Endothelial cell of hepatic sinusoid (primary cell): Measurements from ENCODE around the gene PCDHA11.
"Not testable (repeated sequence)": the region's sequence is repeated elsewhere in the genome, so short reads cannot be mapped to it uniquely, and the experiment has no call there.

Experiments
- in situ Hi-C: cut with HindIII; loops from 2 replicates; pipeline ENCODE4 v1.10.0; 2017; ENCODE audit warnings: low sequenced_read_pairs

PCDHA11 gene, protein sequence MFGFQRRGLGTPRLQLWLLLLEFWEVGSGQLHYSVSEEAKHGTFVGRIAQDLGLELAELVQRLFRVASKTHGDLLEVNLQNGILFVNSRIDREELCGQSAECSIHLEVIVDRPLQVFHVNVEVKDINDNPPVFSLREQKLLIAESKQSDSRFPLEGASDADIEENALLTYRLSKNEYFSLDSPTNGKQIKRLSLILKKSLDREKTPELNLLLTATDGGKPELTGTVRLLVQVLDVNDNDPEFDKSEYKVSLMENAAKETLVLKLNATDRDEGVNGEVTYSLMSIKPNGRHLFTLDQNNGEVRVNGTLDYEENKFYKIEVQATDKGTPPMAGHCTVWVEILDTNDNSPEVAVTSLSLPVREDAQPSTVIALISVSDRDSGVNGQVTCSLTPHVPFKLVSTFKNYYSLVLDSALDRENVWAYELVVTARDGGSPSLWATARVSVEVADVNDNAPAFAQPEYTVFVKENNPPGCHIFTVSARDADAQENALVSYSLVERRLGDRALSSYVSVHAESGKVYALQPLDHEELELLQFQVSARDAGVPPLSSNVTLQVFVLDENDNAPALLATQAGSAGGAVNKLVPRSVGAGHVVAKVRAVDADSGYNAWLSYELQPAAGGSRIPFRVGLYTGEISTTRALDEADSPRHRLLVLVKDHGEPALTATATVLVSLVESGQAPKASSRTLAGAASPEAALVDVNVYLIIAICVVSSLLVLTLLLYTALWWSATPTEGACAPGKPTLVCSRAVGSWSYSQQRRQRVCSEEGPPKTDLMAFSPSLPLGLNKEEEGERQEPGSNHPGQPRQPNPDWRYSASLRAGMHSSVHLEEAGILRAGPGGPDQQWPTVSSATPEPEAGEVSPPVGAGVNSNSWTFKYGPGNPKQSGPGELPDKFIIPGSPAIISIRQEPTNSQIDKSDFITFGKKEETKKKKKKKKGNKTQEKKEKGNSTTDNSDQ

DNA sequence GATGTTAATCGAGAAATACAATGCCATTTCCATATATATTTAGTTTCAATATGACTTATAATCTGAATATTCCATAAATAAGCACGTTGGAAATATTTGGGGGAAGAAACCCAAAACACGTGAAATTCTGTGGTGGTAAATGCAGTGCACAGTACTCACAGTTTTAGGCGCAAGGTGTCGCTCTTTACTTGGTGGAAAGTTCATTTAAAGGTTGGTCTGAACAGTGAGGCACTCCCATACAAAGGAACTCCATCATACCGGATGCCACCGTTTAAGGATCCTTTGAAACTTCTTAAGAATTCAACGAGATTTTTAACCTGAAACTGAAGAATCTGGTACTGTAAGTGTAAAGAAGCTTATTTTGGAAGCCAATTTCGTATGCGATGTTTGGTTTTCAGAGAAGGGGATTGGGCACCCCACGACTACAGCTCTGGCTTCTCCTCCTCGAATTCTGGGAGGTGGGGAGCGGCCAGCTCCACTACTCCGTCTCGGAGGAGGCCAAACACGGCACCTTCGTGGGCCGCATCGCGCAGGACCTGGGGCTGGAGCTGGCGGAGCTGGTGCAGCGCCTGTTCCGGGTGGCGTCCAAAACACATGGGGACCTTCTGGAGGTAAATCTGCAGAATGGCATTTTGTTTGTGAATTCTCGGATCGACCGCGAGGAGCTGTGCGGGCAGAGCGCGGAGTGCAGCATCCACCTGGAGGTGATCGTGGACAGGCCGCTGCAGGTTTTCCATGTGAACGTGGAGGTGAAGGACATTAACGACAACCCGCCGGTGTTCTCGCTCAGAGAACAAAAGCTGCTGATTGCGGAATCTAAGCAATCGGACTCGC, at the start of gene PCDHA11:
Gene PCDHA11 (plus strand): TSS at position 237 of the 834 bp plus-strand sequence. CDS start 147 bp downstream, at position 384.
- in situ Hi-C loops, result no loop called here

DNA sequence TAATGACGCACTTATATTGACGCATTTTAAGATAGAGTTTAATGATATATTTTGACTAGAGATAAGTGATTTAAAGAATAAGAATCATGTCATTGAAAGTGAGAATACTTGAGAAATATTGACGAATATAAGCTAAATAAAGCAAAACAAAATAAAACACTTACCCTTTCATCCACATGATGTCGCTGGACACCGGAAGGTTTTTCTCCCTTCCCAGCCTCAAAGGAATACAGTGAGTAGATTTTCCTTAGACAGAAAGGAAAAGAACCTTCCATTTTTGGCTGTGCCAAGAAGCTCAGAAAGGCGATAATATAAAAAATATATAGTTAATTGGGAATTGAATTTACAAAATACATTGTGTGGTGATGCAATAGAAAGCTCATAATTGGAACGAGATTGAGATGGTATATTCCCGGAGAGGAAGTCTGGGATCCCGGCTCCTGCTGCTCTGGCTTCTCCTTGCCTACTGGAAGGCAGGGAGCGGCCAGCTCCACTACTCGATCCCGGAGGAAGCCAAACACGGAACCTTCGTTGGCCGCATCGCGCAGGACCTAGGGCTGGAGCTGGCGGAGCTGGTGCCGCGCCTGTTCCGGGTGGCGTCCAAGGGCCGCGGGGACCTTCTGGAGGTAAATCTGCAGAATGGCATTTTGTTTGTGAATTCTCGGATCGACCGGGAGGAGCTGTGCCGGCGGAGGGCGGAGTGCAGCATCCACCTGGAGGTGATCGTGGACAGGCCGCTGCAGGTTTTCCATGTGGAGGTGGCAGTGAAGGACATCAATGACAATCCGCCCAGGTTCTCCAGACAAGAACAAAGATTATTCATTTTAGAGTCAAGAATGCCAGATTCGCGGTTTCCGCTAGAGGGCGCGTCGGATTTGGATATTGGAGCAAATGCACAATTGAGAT, 47.1 kb upstream of the PCDHA11 start, which contains the start of gene PCDHA5:
Gene PCDHA5 (plus strand): TSS at position 239 of the 906 bp plus-strand sequence.
- in situ Hi-C loops, result no loop called here

DNA sequence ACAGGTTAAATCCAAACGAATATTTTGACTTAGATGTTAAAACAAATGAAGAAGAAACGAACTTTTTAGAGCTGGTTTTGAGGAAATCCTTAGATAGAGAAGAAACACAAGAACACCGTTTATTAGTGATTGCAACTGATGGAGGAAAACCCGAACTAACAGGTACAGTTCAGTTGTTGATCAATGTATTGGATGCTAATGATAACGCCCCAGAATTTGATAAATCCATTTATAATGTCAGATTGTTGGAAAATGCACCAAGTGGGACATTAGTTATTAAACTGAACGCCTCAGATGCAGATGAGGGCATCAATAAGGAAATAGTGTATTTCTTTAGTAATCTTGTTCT, 46.5 kb upstream of the PCDHA11 start:
- in situ Hi-C loops, result no loop called here

DNA sequence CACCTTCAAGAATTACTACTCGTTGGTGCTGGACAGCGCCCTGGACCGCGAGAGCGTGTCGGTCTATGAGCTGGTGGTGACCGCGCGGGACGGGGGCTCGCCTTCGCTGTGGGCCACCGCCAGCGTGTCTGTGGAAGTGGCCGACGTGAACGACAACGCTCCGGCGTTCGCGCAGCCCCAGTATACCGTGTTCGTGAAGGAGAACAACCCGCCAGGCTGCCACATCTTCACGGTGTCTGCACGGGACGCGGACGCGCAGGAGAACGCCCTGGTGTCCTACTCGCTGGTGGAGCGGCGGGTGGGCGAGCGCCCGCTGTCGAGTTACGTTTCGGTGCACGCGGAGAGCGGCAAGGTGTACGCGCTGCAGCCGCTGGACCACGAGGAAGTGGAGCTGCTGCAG, 45.8 kb upstream of the PCDHA11 start:
- in situ Hi-C loops, result not testable (repeated sequence)

DNA sequence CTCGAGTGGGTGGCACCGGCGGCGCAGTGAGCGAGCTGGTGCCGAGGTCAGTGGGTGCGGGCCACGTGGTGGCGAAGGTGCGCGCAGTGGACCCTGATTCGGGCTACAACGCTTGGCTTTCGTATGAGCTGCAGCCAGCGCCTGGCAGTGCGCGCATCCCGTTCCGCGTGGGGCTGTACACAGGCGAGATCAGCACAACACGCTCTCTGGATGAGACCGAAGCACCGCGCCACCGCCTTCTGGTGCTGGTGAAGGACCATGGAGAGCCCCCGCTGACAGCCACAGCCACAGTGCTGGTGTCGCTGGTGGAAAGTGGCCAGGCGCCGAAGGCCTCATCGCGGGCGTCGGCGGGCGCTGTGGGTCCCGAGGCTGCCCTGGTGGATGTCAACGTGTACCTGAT, 45.3 kb upstream of the PCDHA11 start:
- in situ Hi-C loops, result no loop called here

DNA sequence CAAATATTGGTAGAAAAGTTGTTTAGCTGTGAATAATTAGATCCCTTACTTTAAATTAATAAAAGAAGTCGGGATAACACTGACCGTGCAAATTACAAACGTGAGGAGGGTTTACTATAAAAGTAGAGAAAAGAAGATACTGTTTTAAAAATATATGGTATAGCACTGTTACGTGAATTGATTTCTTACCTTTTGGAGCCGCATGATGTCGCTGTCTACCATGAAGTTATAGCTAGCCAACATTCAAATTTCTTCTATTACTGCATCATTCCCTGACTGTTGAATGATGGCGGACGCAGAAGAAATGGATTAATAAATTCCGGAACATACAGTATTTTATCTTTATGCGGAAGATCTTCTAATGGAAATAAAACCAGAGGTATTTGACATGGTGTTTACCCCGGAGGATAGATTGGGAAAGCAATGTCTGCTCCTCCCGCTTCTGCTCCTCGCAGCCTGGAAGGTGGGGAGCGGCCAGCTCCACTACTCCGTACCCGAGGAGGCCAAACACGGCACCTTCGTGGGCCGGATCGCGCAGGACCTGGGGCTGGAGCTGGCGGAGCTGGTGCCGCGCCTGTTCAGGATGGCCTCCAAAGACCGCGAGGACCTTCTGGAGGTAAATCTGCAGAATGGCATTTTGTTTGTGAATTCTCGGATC, 40.9 kb upstream of the PCDHA11 start, which contains the start of gene PCDHA6:
Gene PCDHA6 (plus strand): TSS at position 257 of the 658 bp plus-strand sequence. CDS start 132 bp downstream, at position 389.
- in situ Hi-C loops, result no loop called here

DNA sequence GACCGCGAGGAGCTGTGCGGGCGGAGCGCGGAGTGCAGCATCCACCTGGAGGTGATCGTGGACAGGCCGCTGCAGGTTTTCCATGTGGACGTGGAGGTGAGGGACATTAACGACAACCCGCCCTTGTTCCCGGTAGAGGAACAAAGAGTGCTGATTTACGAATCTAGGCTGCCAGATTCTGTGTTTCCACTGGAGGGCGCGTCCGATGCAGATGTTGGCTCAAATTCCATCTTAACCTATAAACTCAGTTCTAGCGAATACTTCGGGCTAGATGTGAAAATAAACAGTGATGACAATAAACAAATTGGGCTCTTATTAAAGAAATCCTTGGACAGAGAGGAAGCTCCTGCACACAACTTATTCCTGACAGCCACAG, 40.4 kb upstream of the PCDHA11 start:
- in situ Hi-C loops, result no loop called here

DNA sequence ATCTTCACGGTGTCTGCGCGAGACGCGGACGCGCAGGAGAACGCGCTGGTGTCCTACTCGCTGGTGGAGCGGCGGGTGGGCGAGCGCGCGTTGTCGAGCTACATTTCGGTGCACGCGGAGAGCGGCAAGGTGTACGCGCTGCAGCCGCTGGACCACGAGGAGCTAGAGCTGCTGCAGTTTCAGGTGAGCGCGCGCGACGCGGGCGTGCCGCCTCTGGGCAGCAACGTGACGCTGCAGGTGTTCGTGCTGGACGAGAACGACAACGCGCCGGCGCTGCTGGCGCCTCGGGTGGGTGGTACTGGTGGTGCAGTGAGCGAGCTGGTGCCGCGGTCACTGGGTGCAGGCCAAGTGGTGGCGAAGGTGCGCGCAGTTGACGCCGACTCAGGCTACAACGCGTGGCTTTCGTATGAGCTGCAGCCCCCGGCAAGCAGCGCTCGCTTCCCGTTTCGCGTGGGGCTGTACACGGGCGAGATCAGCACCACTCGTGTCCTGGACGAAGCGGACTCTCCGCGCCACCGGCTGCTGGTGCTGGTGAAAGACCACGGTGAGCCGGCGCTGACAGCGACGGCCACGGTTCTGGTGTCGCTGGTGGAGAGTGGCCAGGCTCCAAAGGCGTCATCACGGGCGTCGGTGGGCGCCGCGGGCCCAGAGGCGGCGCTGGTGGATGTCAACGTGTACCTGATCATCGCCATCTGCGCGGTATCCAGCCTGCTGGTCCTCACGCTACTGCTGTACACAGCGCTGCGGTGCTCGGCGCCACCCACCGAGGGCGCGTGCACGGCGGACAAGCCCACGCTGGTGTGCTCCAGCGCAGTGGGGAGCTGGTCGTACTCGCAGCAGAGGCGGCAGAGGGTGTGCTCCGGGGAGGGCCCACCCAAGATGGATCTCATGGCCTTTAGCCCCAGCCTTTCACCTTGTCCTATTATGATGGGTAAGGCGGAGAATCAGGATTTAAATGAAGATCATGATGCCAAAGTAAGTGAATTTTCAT, 39.0 kb upstream of the PCDHA11 start:
- in situ Hi-C loops, result not testable (repeated sequence)

DNA sequence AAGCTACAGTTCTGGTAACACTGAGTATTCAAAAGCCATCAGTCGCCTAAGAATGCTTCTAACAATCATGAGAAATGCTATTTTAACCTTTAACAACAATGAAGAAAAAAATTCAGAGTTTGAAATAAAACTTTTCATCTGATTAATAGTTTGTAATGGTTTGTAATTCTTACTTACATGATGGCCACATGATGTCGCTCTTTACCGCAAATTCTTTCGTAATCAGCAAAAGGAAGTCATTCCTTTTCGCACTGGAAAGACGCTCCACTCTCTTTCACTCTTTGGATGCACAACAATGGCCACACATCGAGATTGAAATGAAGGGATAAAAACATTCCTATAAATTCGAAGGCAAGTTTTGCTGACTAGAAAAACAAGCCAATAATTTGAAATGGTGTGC, 34.8 kb upstream of the PCDHA11 start, which contains the start of gene PCDHA7:
Gene PCDHA7 (plus strand): TSS at position 277 of the 400 bp plus-strand sequence. CDS start 115 bp downstream, at position 392.
- in situ Hi-C loops, result no loop called here

DNA sequence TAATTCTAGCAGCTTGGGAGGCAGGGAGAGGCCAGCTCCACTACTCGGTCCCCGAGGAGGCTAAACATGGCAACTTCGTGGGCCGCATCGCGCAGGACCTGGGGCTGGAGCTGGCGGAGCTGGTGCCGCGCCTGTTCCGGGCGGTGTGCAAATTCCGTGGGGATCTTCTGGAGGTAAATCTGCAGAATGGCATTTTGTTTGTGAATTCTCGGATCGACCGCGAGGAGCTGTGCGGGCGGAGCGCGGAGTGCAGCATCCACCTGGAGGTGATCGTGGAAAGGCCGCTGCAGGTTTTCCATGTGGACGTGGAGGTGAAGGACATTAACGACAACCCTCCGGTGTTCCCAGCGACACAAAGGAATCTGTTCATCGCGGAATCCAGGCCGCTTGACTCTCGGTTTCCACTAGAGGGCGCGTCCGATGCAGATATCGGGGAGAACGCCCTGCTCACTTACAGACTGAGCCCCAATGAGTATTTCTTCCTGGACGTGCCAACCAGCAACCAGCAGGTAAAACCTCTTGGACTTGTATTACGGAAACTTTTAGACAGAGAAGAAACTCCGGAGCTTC, 34.2 kb upstream of the PCDHA11 start:
- in situ Hi-C loops, result not testable (repeated sequence)

DNA sequence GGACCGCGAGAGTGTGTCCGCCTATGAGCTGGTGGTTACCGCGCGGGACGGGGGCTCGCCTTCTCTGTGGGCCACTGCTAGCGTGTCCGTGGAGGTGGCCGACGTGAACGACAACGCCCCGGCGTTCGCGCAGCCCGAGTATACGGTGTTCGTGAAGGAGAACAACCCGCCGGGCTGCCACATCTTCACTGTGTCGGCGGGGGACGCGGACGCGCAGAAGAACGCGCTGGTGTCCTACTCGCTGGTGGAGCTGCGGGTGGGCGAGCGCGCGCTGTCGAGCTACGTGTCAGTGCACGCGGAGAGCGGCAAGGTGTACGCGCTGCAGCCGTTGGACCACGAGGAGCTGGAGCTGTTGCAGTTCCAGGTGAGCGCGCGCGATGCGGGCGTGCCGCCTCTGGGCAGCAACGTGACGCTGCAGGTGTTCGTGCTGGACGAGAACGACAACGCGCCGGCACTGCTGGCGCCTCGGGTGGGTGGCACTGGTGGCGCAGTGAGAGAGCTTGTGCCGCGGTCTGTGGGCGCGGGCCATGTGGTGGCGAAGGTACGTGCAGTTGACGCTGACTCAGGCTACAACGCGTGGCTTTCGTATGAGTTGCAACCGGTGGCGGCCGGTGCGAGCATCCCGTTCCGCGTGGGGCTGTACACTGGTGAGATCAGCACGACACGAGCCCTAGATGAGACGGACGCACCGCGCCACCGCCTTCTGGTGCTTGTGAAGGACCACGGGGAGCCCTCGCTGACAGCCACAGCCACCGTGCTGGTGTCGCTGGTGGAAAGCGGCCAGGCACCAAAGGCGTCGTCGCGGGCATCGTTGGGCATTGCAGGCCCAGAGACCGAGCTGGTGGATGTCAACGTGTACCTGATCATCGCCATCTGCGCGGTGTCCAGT, 32.9 kb upstream of the PCDHA11 start:
- in situ Hi-C loops, result no loop called here

DNA sequence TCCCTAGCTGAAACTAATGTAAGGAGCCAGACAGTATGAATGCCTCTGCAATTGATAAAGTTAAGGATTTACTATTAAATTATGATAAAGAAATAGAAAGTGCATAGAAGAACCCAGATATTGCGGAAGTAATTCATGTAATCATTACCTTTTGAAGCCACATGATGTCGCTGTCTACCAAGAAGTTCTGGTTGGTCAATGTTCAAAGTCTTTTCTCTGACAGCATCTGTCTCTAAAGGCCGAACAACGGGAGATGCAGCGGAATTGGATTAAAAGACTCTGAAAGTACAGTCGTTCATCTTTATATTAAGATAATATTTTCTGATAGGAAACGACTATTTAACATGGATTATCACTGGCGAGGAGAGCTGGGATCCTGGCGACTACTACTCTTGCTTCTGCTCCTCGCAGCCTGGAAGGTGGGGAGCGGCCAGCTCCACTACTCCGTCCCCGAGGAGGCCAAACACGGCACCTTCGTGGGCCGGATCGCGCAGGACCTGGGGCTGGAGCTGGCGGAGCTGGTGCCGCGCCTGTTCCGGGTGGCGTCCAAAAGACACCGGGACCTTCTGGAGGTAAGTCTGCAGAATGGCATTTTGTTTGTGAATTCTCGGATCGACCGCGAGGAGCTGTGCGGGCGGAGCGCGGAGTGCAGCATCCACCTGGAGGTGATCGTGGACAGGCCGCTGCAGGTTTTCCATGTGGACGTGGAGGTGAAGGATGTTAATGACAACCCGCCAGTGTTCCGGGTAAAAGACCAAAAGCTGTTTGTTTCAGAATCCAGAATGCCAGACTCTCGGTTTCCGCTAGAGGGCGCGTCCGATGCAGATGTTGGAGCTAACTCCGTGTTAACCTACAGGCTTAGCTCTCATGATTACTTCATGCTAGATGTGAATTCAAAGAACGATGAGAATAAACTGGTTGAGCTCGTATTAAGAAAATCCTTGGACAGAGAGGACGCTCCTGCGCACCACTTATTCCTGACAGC, 27.5 kb upstream of the PCDHA11 start, which contains the start of gene PCDHA8:
Gene PCDHA8 (plus strand): TSS at position 210 of the 985 bp plus-strand sequence. CDS start 135 bp downstream, at position 345.
- in situ Hi-C loops, result no loop called here

DNA sequence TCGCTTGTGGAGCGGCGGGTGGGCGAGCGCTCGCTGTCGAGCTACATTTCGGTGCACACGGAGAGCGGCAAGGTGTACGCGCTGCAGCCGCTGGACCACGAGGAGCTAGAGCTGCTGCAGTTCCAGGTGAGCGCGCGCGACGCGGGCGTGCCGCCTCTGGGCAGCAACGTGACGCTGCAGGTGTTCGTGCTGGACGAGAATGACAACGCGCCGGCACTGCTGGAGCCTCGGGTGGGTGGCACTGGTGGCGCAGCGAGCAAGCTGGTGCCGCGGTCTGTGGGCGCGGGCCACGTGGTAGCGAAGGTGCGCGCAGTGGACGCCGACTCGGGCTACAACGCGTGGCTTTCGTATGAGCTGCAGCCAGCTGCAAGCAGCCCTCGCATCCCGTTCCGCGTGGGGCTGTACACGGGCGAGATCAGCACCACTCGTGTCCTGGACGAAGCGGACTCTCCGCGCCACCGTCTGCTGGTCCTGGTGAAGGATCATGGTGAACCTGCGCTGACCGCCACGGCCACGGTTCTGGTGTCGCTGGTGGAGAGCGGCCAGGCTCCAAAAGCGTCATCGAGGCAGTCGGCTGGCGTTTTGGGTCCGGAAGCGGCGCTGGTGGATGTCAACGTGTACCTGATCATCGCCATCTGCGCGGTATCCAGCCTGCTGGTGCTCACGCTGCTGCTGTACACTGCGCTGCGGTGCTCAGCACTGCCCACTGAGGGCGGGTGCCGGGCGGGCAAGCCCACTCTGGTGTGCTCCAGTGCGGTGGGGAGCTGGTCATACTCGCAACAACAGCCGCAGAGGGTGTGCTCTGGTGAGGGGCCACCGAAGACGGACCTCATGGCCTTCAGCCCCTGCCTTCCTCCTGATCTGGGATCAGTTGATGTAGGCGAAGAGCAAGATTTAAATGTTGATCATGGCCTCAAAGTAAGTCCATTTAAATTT, 25.7 kb upstream of the PCDHA11 start:
- in situ Hi-C loops, result no loop called here
